ENCODE data around the gene AFG1L.
"Not testable (repeated sequence)": the region's sequence is repeated elsewhere in the genome, so short reads cannot be mapped to it uniquely, and the experiment has no call there.

Gene AFG1L

GRCh38 chr6:108550256-108550655 lies 255.4 kb downstream of the AFG1L start:
- in situ Hi-C loops (cut with MboI; ENCODE audit: low sequenced_read_pairs): no loop called here

- in situ Hi-C loops (cut with MboI; ENCODE audit: low sequenced_read_pairs): no loop called here
Measured at GRCh38 chr6:108555399-108556052, 260.7 kb downstream of the AFG1L start.

- in situ Hi-C loops (cut with MboI; ENCODE audit: low sequenced_read_pairs): no loop called here
Measured at GRCh38 chr6:108556250-108556649, 261.4 kb downstream of the AFG1L start.

GRCh38 chr6:108556866-108557493 lies 262.1 kb downstream of the AFG1L start:
- in situ Hi-C loops (cut with MboI; ENCODE audit: low sequenced_read_pairs): no loop called here

GRCh38 chr6:108557494-108558371 lies 262.9 kb downstream of the AFG1L start:
- in situ Hi-C loops (cut with MboI; ENCODE audit: low sequenced_read_pairs): no loop called here

- in situ Hi-C loops (cut with MboI; ENCODE audit: low sequenced_read_pairs): no loop called here
Measured at GRCh38 chr6:108558372-108559096, 263.7 kb downstream of the AFG1L start.

- in situ Hi-C loops (cut with MboI; ENCODE audit: low sequenced_read_pairs): no loop called here
Measured at GRCh38 chr6:108559097-108559883, 264.4 kb downstream of the AFG1L start.

GRCh38 chr6:108559884-108560462 lies 265.1 kb downstream of the AFG1L start:
- in situ Hi-C loops (cut with MboI; ENCODE audit: low sequenced_read_pairs): no loop called here

- in situ Hi-C loops (cut with MboI; ENCODE audit: low sequenced_read_pairs): no loop called here
Measured at GRCh38 chr6:108560463-108561308, 265.8 kb downstream of the AFG1L start, which contains the start of gene FOXO3. Gene FOXO3, plus strand, starts transcription at chr6:108560917. Its CDS starts 292 bp downstream, at chr6:108561209.

GRCh38 chr6:108561309-108561647 lies 266.4 kb downstream of the AFG1L start:
- in situ Hi-C loops (cut with MboI; ENCODE audit: low sequenced_read_pairs): not testable (repeated sequence)

GRCh38 chr6:108561742-108562502 lies 267.1 kb downstream of the AFG1L start:
- in situ Hi-C loops (cut with MboI; ENCODE audit: low sequenced_read_pairs): no loop called here

- in situ Hi-C loops (cut with MboI; ENCODE audit: low sequenced_read_pairs): no loop called here
Measured at GRCh38 chr6:108562503-108562993, 267.7 kb downstream of the AFG1L start.

GRCh38 chr6:108563292-108563691 lies 268.4 kb downstream of the AFG1L start:
- in situ Hi-C loops (cut with MboI; ENCODE audit: low sequenced_read_pairs): no loop called here

- in situ Hi-C loops (cut with MboI; ENCODE audit: low sequenced_read_pairs): no loop called here
Measured at GRCh38 chr6:108564178-108564577, 269.3 kb downstream of the AFG1L start.

- in situ Hi-C loops (cut with MboI; ENCODE audit: low sequenced_read_pairs): no loop called here
Measured at GRCh38 chr6:108565091-108565766, 270.4 kb downstream of the AFG1L start.

- in situ Hi-C loops (cut with MboI; ENCODE audit: low sequenced_read_pairs): no loop called here
Measured at GRCh38 chr6:108565893-108566292, 271.0 kb downstream of the AFG1L start.

GRCh38 chr6:108566406-108566805 lies 271.6 kb downstream of the AFG1L start:
- in situ Hi-C loops (cut with MboI; ENCODE audit: low sequenced_read_pairs): no loop called here

GRCh38 chr6:108568101-108568500 lies 273.2 kb downstream of the AFG1L start:
- in situ Hi-C loops (cut with MboI; ENCODE audit: low sequenced_read_pairs): no loop called here

Measured in hTERT RPE-1 (cell line).